ENCODE data around the gene AP1S1. TPM values are rescaled to one million over a fixed set of nuclear protein-coding genes. Genes with fewer than 3 reads are reported as not detected.

The AP1S1 gene
- total RNA-seq, 1 experiment from 2014 or later, result 52.3 TPM

GRCh38 chr7:101156277-101156676 is 2.0 kb downstream of the AP1S1 start:
- intact Hi-C loops (cut with micrococcal nuclease; ENCODE audit: unreplicated experiment), result no loop called here
- Mint-ChIP-seq H3K27me3 (ENCODE audit: insufficient read depth, unreplicated experiment) (peaks cover 3% of the 10 kb centered on the region), H3K27ac (ENCODE audit: unreplicated experiment) (no peak overlapping the region), H3K4me1 (ENCODE audit: low read depth, unreplicated experiment) (peaks cover 22% of the 10 kb centered on the region), H3K36me3 (ENCODE audit: insufficient read depth, unreplicated experiment) (peaks cover 37% of the 10 kb centered on the region), H3K9me3 (ENCODE audit: unreplicated experiment) (no peaks in the 10 kb centered on the region), H3K4me3 (ENCODE audit: unreplicated experiment) (no peak overlapping the region)
- no peak for TF ChIP-seq CTCF (IDR thresholded peaks at IDR 0.05; ENCODE audit: insufficient read depth in 1 of 2, low read depth in 1 of 2, low read length in 1 of 2, severe bottlenecking in 1 of 2, unreplicated experiment in 1 of 2)
- H3K27me3 ChIP-seq (replicated peaks; ENCODE audit: control insufficient read depth, insufficient read depth, low read length), result no peaks in the 10 kb centered on the region
- peaks cover 16% of the 10 kb centered on the region for H3K4me1 ChIP-seq
- BruUV-seq (replicated peaks), result no TSS peak
- no peaks in the 10 kb centered on the region for H3K9me3 ChIP-seq
- H3K36me3 ChIP-seq (ENCODE audit: control insufficient read depth, insufficient read depth, low read length), result peaks cover 4% of the 10 kb centered on the region; the same call in 1 of the 2 replicates
- ChIA-PET CTCF (interaction anchor here (0.6 to 2.3 kb wide), 2 partner anchors 12 to 56 kb away, joined by 3 to 13 read pairs; no protein-coding TSS in a partner anchor), POLR2A (no interaction called here)
- DNase-seq, result no peak
- H3K4me3 ChIP-seq (ENCODE audit: low read depth, low read length), result no peak overlapping the region

- Mint-ChIP-seq H3K4me1 (ENCODE audit: low read depth, unreplicated experiment) (peaks cover 22% of the 10 kb centered on the region), H3K27me3 (ENCODE audit: insufficient read depth, unreplicated experiment) (peaks cover 3% of the 10 kb centered on the region), H3K27ac (ENCODE audit: unreplicated experiment) (peak overlapping the region; percentile 30), H3K36me3 (ENCODE audit: insufficient read depth, unreplicated experiment) (peaks cover 37% of the 10 kb centered on the region), H3K4me3 (ENCODE audit: unreplicated experiment) (no peak overlapping the region), H3K9me3 (ENCODE audit: unreplicated experiment) (no peaks in the 10 kb centered on the region)
- Histone ChIP-seq H3K4me3 (ENCODE audit: low read depth, low read length) (no peak overlapping the region), H3K27me3 (replicated peaks; ENCODE audit: control insufficient read depth, insufficient read depth, low read length) (no peaks in the 10 kb centered on the region), H3K36me3 (ENCODE audit: control insufficient read depth, insufficient read depth, low read length) (peaks cover 4% of the 10 kb centered on the region; the same call in 1 of the 2 replicates), H3K9me3 (no peaks in the 10 kb centered on the region), H3K4me1 (peaks cover 24% of the 10 kb centered on the region)
- peak in 1 of 2 experiments; percentile 71 for DNase-seq
- intact Hi-C loops (cut with micrococcal nuclease; ENCODE audit: unreplicated experiment), result no loop called here
- ChIA-PET CTCF (interaction anchor here (0.6 to 2.3 kb wide), 3 partner anchors 13 to 84 kb away, joined by 3 to 13 read pairs (median 4); no protein-coding TSS in a partner anchor), POLR2A (no interaction called here)
- TF ChIP-seq CTCF (IDR thresholded peaks at IDR 0.05; ENCODE audit: insufficient read depth in 1 of 2, low read depth in 1 of 2, low read length in 1 of 2, severe bottlenecking in 1 of 2, unreplicated experiment in 1 of 2), result no peak
- BruUV-seq (replicated peaks), result no TSS peak
Measured at GRCh38 chr7:101156866-101157589, 2.8 kb downstream of the AP1S1 start.

GRCh38 chr7:101159696-101160674 is 5.7 kb downstream of the AP1S1 start:
- H3K4me1 ChIP-seq, result peaks cover 40% of the 10 kb centered on the region
- ChIA-PET CTCF (interaction anchor here (0.7 kb wide), 1 partner anchor 11 kb away, joined by 3 read pairs; no protein-coding TSS in a partner anchor), POLR2A (interaction anchor here (0.6 kb wide), 1 partner anchor 114 kb away, joined by 3 read pairs; no protein-coding TSS in a partner anchor)
- intact Hi-C loops (cut with micrococcal nuclease; ENCODE audit: unreplicated experiment), result no loop called here
- no peaks in the 10 kb centered on the region for H3K27me3 ChIP-seq (replicated peaks; ENCODE audit: control insufficient read depth, insufficient read depth, low read length)
- no peak overlapping the region for H3K27ac Mint-ChIP-seq (ENCODE audit: unreplicated experiment)
- peaks cover 15% of the 10 kb centered on the region for H3K4me1 Mint-ChIP-seq (ENCODE audit: low read depth, unreplicated experiment)
- no peaks in the 10 kb centered on the region for H3K9me3 Mint-ChIP-seq (ENCODE audit: unreplicated experiment)
- no peak for TF ChIP-seq CTCF (IDR thresholded peaks at IDR 0.05; ENCODE audit: insufficient read depth in 1 of 2, low read depth in 1 of 2, low read length in 1 of 2, severe bottlenecking in 1 of 2, unreplicated experiment in 1 of 2)
- no peak overlapping the region for H3K4me3 Mint-ChIP-seq (ENCODE audit: unreplicated experiment)
- H3K4me3 ChIP-seq (ENCODE audit: low read depth, low read length), result no peak overlapping the region
- H3K36me3 Mint-ChIP-seq (ENCODE audit: insufficient read depth, unreplicated experiment), result peaks cover 40% of the 10 kb centered on the region
- BruUV-seq (replicated peaks), result no TSS peak
- DNase-seq, result no peak
- H3K27me3 Mint-ChIP-seq (ENCODE audit: insufficient read depth, unreplicated experiment), result no peaks in the 10 kb centered on the region
- H3K9me3 ChIP-seq, result no peaks in the 10 kb centered on the region
- peaks cover 4% of the 10 kb centered on the region; the same call in 1 of the 2 replicates for H3K36me3 ChIP-seq (ENCODE audit: control insufficient read depth, insufficient read depth, low read length)

Data from Caco-2 (cell line).